Islet precursor cell (in vitro differentiated cells): Measurements from ENCODE around the gene PSMD6.

Source experiments
- DNase-seq: peaks from one replicate; pipeline ENCODE4 v3.0.0-alpha.2; 2018

The PSMD6 gene

GRCh38 chr3:64023187-64023860 is at the start of gene PSMD6:
TSS of gene PSMD6 (minus strand) at chr3:64023494. CDS start at chr3:64023419, 75 bp downstream.
- peak; percentile 94 for DNase-seq

- no peak for DNase-seq
Observed at GRCh38 chr3:64072126-64072525, 48.8 kb upstream of the PSMD6 start.

GRCh38 chr3:64070704-64071103 is 47.4 kb upstream of the PSMD6 start:
- DNase-seq, result no peak

- no peak for DNase-seq
Observed at GRCh38 chr3:64067506-64068346, 44.4 kb upstream of the PSMD6 start.

- DNase-seq, result no peak
Observed at GRCh38 chr3:64064804-64065203, 41.5 kb upstream of the PSMD6 start.

- DNase-seq, result no peak
Observed at GRCh38 chr3:64063983-64064438, 40.7 kb upstream of the PSMD6 start.

GRCh38 chr3:64063207-64063982 is 40.1 kb upstream of the PSMD6 start:
- no peak for DNase-seq

GRCh38 chr3:64061628-64062027 is 38.3 kb upstream of the PSMD6 start:
- no peak for DNase-seq

- no peak for DNase-seq
Observed at GRCh38 chr3:64059484-64060175, 36.3 kb upstream of the PSMD6 start.

- no peak for DNase-seq
Observed at GRCh38 chr3:64058566-64058965, 35.3 kb upstream of the PSMD6 start.

GRCh38 chr3:64057231-64057630 is 33.9 kb upstream of the PSMD6 start:
- no peak for DNase-seq

- peak; percentile 87 for DNase-seq
Observed at GRCh38 chr3:64056606-64057180, 33.4 kb upstream of the PSMD6 start.

GRCh38 chr3:64055076-64055475 is 31.8 kb upstream of the PSMD6 start:
- no peak for DNase-seq

- DNase-seq, result no peak
Observed at GRCh38 chr3:64054488-64054887, 31.2 kb upstream of the PSMD6 start.

GRCh38 chr3:64053581-64053980 is 30.3 kb upstream of the PSMD6 start:
- DNase-seq, result peak; percentile 74

GRCh38 chr3:64053117-64053516 is 29.8 kb upstream of the PSMD6 start:
- DNase-seq, result no peak

GRCh38 chr3:64049832-64050231 is 26.5 kb upstream of the PSMD6 start:
- DNase-seq, result no peak

GRCh38 chr3:64049136-64049535 is 25.8 kb upstream of the PSMD6 start:
- DNase-seq, result peak; percentile 85

GRCh38 chr3:64048631-64049061 is 25.4 kb upstream of the PSMD6 start:
- DNase-seq, result peak; percentile 66

- peak; percentile 88 for DNase-seq
Observed at GRCh38 chr3:64047787-64048186, 24.5 kb upstream of the PSMD6 start.

GRCh38 chr3:64046996-64047594 is 23.8 kb upstream of the PSMD6 start:
- DNase-seq, result peak; percentile 91

- no peak for DNase-seq
Observed at GRCh38 chr3:64046592-64046991, 23.3 kb upstream of the PSMD6 start.
